Gastroesophageal sphincter (tissue), 4 donors: ENCODE measurements around the gene MAML3. TPM values are rescaled to one million over a fixed set of nuclear protein-coding genes. Genes with fewer than 3 reads are reported as not detected.

Experiments
- ATAC-seq: fragments of 150-250 bp; one replicate; pipeline ENCODE4 v1.9.1; 2016; ENCODE audit warnings: mild to moderate bottlenecking, moderate library complexity
- H3K27ac ChIP-seq, 4 donors: fragments of 200-600 bp; sonication (generic) in 3 of 4; 1 replicate in 3 of 4; 2 replicates in 1 of 4; pipeline ENCODE4 v1.5.1; 2016 to 2019
- H3K27me3 ChIP-seq: fragments of 200-600 bp; sonication (generic); one replicate; pipeline ENCODE4 v1.5.1; 2019
- H3K36me3 ChIP-seq, 2 donors: fragments of 200-600 bp; sonication (generic); one replicate each; pipeline ENCODE4 v1.5.1; 2019; ENCODE audit warnings: control low read depth in 1 of 2
- H3K4me1 ChIP-seq, 3 donors: fragments of 200-600 bp; sonication (generic); 1 replicate in 2 of 3; 2 replicates in 1 of 3; pipeline ENCODE4 v1.5.1; 2016 to 2019; ENCODE audit warnings: control low read depth in 2 of 3
- H3K4me3 ChIP-seq, 2 donors: fragments of 200-600 bp; sonication (generic); one replicate each; pipeline ENCODE4 v1.5.1; 2019; ENCODE audit warnings: mild to moderate bottlenecking in 1 of 2, moderate library complexity in 1 of 2
- H3K9me3 ChIP-seq, 3 donors: fragments of 200-600 bp; sonication (generic); one replicate each; pipeline ENCODE4 v1.5.1; 2017 to 2019; ENCODE audit warnings: control low read depth in 2 of 3
- CTCF ChIP-seq, 4 experiments: fragments of 200-600 bp in 2 of 4; fragments of 450-650 bp in 2 of 4; sonication (generic) in 1 of 4; IDR thresholded peaks; one replicate each; pipeline ENCODE4 v1.5.1; 2017 to 2019; ENCODE audit warnings: antibody characterized with exemption in 4 of 4, mild to moderate bottlenecking in 2 of 4, moderate library complexity in 2 of 4
- EP300 ChIP-seq: sonication (generic); formaldehyde crosslinking; IDR thresholded peaks from one replicate; pipeline ENCODE4 v1.6.1; 2017; ENCODE audit warnings: antibody characterized with exemption, mild to moderate bottlenecking
- POLR2A ChIP-seq, 2 donors: fragments of 450-650 bp; IDR thresholded peaks; one replicate each; pipeline ENCODE4 v1.6.1; 2017; ENCODE audit warnings: antibody characterized with exemption in 2 of 2, mild to moderate bottlenecking in 2 of 2, moderate library complexity in 1 of 2
- POLR2AphosphoS5 ChIP-seq: sonication (generic); formaldehyde crosslinking; IDR thresholded peaks from one replicate; pipeline ENCODE4 v1.6.1; 2017; ENCODE audit warnings: antibody characterized with exemption
- WGBS, 2 donors: methylation state at CpG; one replicate each; pipeline ENCODE4 v1.1.5; 2018; ENCODE audit warnings: low coverage in 1 of 2; 5-methylcytosine and 5-hydroxymethylcytosine counted together
- total RNA-seq, 4 donors: library from RNA; depleted of rRNA; stranded (reverse); fragments of >200 nt; gene quantifications; one replicate each; pipeline ENCODE4 v1.1.0, GENCODE V29; 2016

The MAML3 gene
- total RNA-seq, 4 donors from 2014 or later: 5.3 to 10.6 (median 9.3) TPM

- WGBS, 2 donors: 47 to 70% methylated on average over 11 to 13 of the region's 13 CpGs
- Histone ChIP-seq H3K27me3 (no peaks in the 10 kb centered on the region), H3K9me3 (no peaks in the 10 kb centered on the region), H3K27ac (no peak overlapping the region), H3K36me3 (no peaks in the 10 kb centered on the region), H3K4me3 (no peak overlapping the region), H3K4me1 (no peaks in the 10 kb centered on the region)
- no peak for TF ChIP-seq CTCF (IDR thresholded peaks at IDR 0.05)
- no peak for TF ChIP-seq POLR2A (IDR thresholded peaks at IDR 0.05)
- TF ChIP-seq EP300: no peak
- TF ChIP-seq POLR2AphosphoS5: no peak
- ATAC-seq: no peak
These were observed 287.6 kb downstream of the MAML3 start for GRCh38 chr4:139866276-139866962.

- H3K4me3 ChIP-seq: no peak overlapping the region
- no peak for ATAC-seq
- no peak for TF ChIP-seq POLR2A (IDR thresholded peaks at IDR 0.05)
- TF ChIP-seq CTCF (IDR thresholded peaks at IDR 0.05): no peak
- TF ChIP-seq EP300: no peak
- TF ChIP-seq POLR2AphosphoS5: no peak
- no peaks in the 10 kb centered on the region for H3K4me1 ChIP-seq
- no peaks in the 10 kb centered on the region for H3K36me3 ChIP-seq
- no peak overlapping the region for H3K27ac ChIP-seq
- H3K9me3 ChIP-seq: no peaks in the 10 kb centered on the region
- H3K27me3 ChIP-seq: no peaks in the 10 kb centered on the region
- 94 to 95% methylated on average over 4 to 5 of the region's 5 CpGs for WGBS, 2 donors
These were observed 288.4 kb downstream of the MAML3 start for GRCh38 chr4:139865537-139865936.

GRCh38 chr4:139863531-139863930 is 290.5 kb downstream of the MAML3 start:
- Histone ChIP-seq H3K4me1 (no peaks in the 10 kb centered on the region), H3K36me3 (no peaks in the 10 kb centered on the region), H3K27me3 (no peaks in the 10 kb centered on the region), H3K27ac (no peak overlapping the region), H3K9me3 (no peaks in the 10 kb centered on the region), H3K4me3 (no peak overlapping the region)
- WGBS, 2 donors: 83 to 89% methylated on average over 2 to 3 of the region's 3 CpGs
- no peak for TF ChIP-seq EP300
- no peak for TF ChIP-seq POLR2A (IDR thresholded peaks at IDR 0.05)
- no peak for TF ChIP-seq POLR2AphosphoS5
- no peak for TF ChIP-seq CTCF (IDR thresholded peaks at IDR 0.05)
- no peak for ATAC-seq

- no peak overlapping the region for H3K4me3 ChIP-seq
- peaks cover 0 to 14% (median 4%) of the 10 kb centered on the region in 3 donors for H3K4me1 ChIP-seq
- H3K9me3 ChIP-seq: no peaks in the 10 kb centered on the region
- no peaks in the 10 kb centered on the region for H3K36me3 ChIP-seq
- H3K27ac ChIP-seq: no peak overlapping the region
- no peaks in the 10 kb centered on the region for H3K27me3 ChIP-seq
- TF ChIP-seq POLR2A (IDR thresholded peaks at IDR 0.05) (no peak), CTCF (IDR thresholded peaks at IDR 0.05) (peak in 3 of 4 experiments; percentile 6 to 40 (median 31))
- 35 to 55% methylated on average over 3 to 4 of the region's 4 CpGs for WGBS, 2 donors
- no peak for ATAC-seq
These were observed 292.5 kb downstream of the MAML3 start for GRCh38 chr4:139861471-139861870.

- no peak overlapping the region for H3K27ac ChIP-seq
- 92 to 95% methylated on average over 2 to 7 of the region's 9 CpGs for WGBS, 2 donors
- H3K27me3 ChIP-seq: no peaks in the 10 kb centered on the region
- no peaks in the 10 kb centered on the region for H3K9me3 ChIP-seq
- peaks cover 0 to 15% (median 4%) of the 10 kb centered on the region in 3 donors for H3K4me1 ChIP-seq
- no peak overlapping the region for H3K4me3 ChIP-seq
- H3K36me3 ChIP-seq: no peaks in the 10 kb centered on the region
- ATAC-seq: no peak
- TF ChIP-seq POLR2AphosphoS5: no peak
- no peak for TF ChIP-seq CTCF (IDR thresholded peaks at IDR 0.05)
These were observed 293.5 kb downstream of the MAML3 start for GRCh38 chr4:139860435-139861024.
